ENCODE data around the gene EYA2. TPM values are rescaled to one million over a fixed set of nuclear protein-coding genes. Genes with fewer than 3 reads are reported as not detected.

The EYA2 gene, protein sequence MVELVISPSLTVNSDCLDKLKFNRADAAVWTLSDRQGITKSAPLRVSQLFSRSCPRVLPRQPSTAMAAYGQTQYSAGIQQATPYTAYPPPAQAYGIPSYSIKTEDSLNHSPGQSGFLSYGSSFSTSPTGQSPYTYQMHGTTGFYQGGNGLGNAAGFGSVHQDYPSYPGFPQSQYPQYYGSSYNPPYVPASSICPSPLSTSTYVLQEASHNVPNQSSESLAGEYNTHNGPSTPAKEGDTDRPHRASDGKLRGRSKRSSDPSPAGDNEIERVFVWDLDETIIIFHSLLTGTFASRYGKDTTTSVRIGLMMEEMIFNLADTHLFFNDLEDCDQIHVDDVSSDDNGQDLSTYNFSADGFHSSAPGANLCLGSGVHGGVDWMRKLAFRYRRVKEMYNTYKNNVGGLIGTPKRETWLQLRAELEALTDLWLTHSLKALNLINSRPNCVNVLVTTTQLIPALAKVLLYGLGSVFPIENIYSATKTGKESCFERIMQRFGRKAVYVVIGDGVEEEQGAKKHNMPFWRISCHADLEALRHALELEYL
- total RNA-seq: not detected in 2 replicates

DNA sequence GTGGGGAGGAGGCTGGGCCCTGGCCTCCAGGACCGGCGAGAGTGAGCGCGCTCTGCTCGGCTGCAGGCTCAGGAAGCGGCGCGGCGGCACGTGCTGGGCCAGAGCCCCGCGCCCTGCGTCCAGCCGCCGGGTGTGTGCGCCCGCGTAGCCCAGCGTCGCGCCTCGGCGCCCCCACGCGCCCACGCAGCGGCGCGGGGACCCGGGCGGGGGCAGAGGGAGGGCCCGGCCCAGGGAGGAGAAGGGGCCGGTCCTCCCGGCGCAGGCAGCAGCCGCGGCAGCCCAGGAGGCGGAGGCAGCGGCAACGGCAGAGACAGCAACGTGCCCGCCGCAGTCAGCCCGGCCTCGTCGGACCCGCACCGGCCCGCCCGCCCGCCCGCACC lies at the start of gene EYA2:
Gene EYA2 (plus strand): TSS at position 265 of the 380 bp plus-strand sequence. CDS start 95,168 bp downstream, outside the sequence.
- H3K27ac Mint-ChIP-seq: no peak within 1 kb of the TSS
- peaks cover 65% of the 10 kb centered on the region for H3K27me3 Mint-ChIP-seq (ENCODE audit: low read depth)
- H3K9me3 Mint-ChIP-seq: no peaks in the 10 kb centered on the region
- no peaks in the 10 kb centered on the region for H3K36me3 Mint-ChIP-seq (ENCODE audit: low read depth)
- intact Hi-C loops (cut with micrococcal nuclease): no loop called here
- no peak within 1 kb of the TSS for H3K4me3 Mint-ChIP-seq (ENCODE audit: low read depth)
- H3K4me1 Mint-ChIP-seq (ENCODE audit: low read depth): no peaks in the 10 kb centered on the region
- no peak for DNase-seq (ENCODE audit: low spot score)

DNA sequence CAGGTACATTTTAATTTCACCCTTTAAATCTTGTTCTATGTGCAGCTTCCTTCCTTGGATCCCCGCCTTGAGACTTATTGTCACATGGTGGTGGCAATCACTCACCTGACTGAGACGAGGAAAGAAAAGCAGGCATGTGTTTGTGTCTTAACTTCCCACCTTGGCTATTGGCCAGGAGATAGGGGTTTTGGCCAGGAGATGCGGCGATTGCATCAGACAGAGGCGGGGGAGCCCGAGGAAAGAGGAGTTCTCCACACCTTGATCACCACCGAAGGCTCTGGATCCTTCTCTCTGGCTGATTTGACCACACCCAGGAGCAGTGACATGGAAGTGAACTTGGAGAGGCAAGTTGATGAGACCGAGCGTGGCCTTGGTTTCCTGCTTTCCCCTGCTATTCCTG lies 49.7 kb upstream of the EYA2 start:
- no peak overlapping the region for H3K27ac Mint-ChIP-seq
- no peaks in the 10 kb centered on the region for H3K9me3 Mint-ChIP-seq

DNA sequence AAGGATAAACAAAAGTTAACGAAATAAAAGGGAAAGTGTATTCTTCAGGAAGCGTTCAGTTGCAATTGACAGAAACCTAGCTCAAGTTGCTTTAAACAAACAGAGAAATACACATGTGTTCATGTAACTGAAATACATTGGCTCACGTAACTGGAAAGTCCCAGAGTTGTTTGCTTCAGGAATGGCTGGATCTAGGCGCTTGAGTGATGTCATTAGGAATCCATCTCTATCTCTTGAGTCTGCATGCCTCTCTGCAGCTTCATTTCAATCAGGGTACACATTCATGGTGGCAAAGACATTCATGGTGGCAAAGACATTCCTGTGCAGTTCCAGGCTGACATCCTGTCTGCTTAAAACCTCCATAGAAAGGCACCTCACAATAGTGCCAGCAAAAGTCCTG lies 45.4 kb upstream of the EYA2 start:
- Mint-ChIP-seq H3K27ac (no peak overlapping the region), H3K36me3 (ENCODE audit: low read depth) (no peaks in the 10 kb centered on the region), H3K4me3 (ENCODE audit: low read depth) (no peak overlapping the region), H3K4me1 (ENCODE audit: low read depth) (no peaks in the 10 kb centered on the region), H3K27me3 (ENCODE audit: low read depth) (no peaks in the 10 kb centered on the region), H3K9me3 (no peaks in the 10 kb centered on the region)
- no peak for DNase-seq (ENCODE audit: low spot score)
- intact Hi-C loops (cut with micrococcal nuclease): no loop called here

More for the DNA sequence above, 49.7 kb upstream of the EYA2 start:
- Mint-ChIP-seq H3K36me3 (ENCODE audit: low read depth) (no peaks in the 10 kb centered on the region), H3K4me1 (ENCODE audit: low read depth) (no peaks in the 10 kb centered on the region), H3K4me3 (ENCODE audit: low read depth) (no peak overlapping the region), H3K27me3 (ENCODE audit: low read depth) (no peaks in the 10 kb centered on the region)
- no peak for DNase-seq (ENCODE audit: low spot score)
- intact Hi-C loops (cut with micrococcal nuclease): no loop called here

DNA sequence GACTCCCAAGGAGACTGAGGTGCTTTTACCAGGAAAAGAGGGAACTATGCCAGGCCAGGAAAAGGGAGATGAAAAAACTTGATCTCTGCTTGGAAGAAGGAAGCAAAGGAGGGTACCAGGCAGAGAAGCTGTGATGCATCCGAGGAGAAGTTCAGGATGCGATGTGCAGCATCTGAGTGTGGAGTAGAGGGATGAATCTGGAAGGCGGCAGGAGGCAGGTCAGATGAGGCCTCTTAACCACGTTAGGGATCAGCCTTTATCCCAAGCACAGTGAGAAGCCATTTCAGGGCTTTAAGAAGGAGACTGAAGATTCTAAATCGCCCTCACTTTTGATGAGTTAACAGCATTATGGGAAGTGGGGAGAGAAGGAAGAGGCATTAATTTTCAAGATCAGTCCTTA lies 44.9 kb upstream of the EYA2 start:
- intact Hi-C loops (cut with micrococcal nuclease): no loop called here
- no peak overlapping the region for H3K27ac Mint-ChIP-seq

DNA sequence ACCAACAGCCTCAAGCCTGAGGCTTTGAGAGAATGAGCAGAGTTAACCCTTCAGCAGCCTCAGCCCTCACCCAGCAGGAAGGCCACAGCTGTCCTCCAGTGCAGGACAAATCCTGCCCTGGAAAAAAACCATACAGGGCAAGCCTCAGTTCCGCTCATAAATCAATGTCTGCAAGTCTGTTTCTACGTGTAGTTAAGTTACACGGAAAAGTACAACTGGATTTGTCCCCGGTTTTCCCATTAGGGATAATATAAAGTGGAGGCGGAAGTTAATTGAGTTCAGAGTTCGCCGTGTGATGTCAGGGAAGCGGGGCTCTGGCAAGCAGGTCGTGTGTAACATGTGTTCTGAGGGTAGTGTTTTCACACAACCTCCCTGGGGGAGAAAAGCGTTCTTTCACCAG lies 44.2 kb upstream of the EYA2 start:
- no peak overlapping the region for H3K4me3 Mint-ChIP-seq (ENCODE audit: low read depth)
- intact Hi-C loops (cut with micrococcal nuclease): no loop called here
- H3K4me1 Mint-ChIP-seq (ENCODE audit: low read depth): no peaks in the 10 kb centered on the region
- H3K27ac Mint-ChIP-seq: no peak overlapping the region
- no peaks in the 10 kb centered on the region for H3K36me3 Mint-ChIP-seq (ENCODE audit: low read depth)
- no peak for DNase-seq (ENCODE audit: low spot score)
- no peaks in the 10 kb centered on the region for H3K27me3 Mint-ChIP-seq (ENCODE audit: low read depth)
- H3K9me3 Mint-ChIP-seq: no peaks in the 10 kb centered on the region

More for the DNA sequence above, 44.9 kb upstream of the EYA2 start:
- Mint-ChIP-seq H3K36me3 (ENCODE audit: low read depth) (no peaks in the 10 kb centered on the region), H3K4me1 (ENCODE audit: low read depth) (no peaks in the 10 kb centered on the region), H3K9me3 (no peaks in the 10 kb centered on the region), H3K27me3 (ENCODE audit: low read depth) (no peaks in the 10 kb centered on the region), H3K4me3 (ENCODE audit: low read depth) (no peak overlapping the region)
- no peak for DNase-seq (ENCODE audit: low spot score)

DNA sequence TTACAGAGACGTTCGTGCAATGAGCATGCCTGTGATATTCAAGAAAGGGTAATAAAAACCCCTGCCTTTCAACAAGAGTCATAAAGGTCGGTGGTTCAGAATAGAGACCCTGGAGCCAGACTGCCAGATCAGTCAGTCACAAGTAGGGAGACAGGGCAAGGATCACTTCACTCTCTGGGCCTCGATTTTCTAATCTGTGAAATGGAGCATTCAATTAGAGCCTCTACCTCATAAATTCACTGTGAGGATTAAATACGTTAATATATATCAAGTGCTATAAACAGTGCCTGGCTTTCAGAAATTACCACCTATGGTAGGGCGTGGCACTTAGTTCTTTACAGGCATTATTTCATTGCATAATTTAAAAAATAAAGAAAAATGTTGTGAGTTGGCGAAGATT lies 43.7 kb upstream of the EYA2 start:
- no peak for DNase-seq (ENCODE audit: low spot score)
- intact Hi-C loops (cut with micrococcal nuclease): no loop called here
- Mint-ChIP-seq H3K9me3 (no peaks in the 10 kb centered on the region), H3K27ac (no peak overlapping the region), H3K27me3 (ENCODE audit: low read depth) (no peaks in the 10 kb centered on the region), H3K36me3 (ENCODE audit: low read depth) (no peaks in the 10 kb centered on the region), H3K4me1 (ENCODE audit: low read depth) (no peaks in the 10 kb centered on the region), H3K4me3 (ENCODE audit: low read depth) (no peak overlapping the region)

DNA sequence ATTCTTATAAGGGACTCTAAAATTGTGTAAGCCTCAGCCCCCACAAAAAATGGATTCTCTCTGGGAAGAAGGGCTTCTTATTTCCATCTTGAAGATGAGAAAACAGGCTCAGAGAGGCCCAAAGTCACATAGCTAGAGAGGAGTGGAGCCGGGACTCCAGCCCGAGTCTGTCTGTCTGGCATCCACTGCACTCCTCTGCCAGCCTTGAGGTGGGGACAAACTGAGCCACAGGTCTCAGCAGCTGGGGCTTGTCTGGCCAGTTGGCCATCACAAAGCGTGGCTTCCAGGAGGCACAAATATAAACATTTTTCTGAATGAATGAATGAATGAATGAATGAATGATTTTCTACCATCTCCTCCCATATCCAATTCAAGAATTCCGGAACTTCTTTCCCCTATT lies 42.9 kb upstream of the EYA2 start:
- Mint-ChIP-seq H3K27me3 (ENCODE audit: low read depth) (no peaks in the 10 kb centered on the region), H3K9me3 (no peaks in the 10 kb centered on the region), H3K36me3 (ENCODE audit: low read depth) (no peaks in the 10 kb centered on the region), H3K4me3 (ENCODE audit: low read depth) (no peak overlapping the region), H3K27ac (no peak overlapping the region), H3K4me1 (ENCODE audit: low read depth) (no peaks in the 10 kb centered on the region)
- DNase-seq (ENCODE audit: low spot score): no peak
- intact Hi-C loops (cut with micrococcal nuclease): no loop called here

DNA sequence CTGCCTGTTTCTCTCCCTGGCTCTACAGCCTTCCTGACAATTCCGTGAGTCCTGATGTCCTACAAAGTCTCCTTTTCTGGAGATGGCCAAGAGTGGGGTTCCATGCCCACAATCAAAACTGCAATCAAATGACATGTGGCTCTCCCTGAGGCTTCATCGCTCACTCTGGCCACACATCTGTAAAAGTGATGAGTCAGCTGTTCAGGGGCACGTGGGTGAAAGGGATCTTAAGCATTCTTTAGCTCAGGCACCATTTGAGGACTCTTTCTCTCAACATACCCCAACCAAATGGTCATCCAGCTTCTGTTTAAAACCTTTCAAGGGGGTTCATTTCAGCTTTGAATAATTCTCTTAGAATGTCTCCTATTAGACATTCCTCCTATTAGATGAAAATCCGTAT lies 42.3 kb upstream of the EYA2 start:
- DNase-seq (ENCODE audit: low spot score): no peak
- Mint-ChIP-seq H3K9me3 (no peaks in the 10 kb centered on the region), H3K36me3 (ENCODE audit: low read depth) (no peaks in the 10 kb centered on the region), H3K4me3 (ENCODE audit: low read depth) (no peak overlapping the region), H3K4me1 (ENCODE audit: low read depth) (no peaks in the 10 kb centered on the region), H3K27me3 (ENCODE audit: low read depth) (no peaks in the 10 kb centered on the region), H3K27ac (no peak overlapping the region)
- intact Hi-C loops (cut with micrococcal nuclease): no loop called here

DNA sequence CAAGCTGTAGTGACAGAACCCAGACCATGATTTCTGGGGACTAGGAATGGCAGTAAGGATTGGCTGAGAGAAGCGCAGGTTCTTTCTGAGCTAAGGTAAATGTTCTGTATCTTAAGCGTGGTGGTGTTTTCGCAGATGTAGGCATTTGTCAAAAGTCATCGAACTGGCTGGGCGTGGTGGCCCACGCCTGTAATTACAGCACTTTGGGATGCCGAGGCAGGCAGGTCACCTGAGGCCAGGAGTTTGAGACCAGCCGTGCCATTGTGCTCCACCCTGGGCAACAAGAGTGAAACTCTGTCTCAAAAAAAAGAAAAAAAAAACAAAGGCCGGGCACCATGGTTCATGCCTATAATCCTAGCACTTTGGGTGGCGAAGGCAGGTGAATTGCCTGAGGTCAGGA lies 40.7 kb upstream of the EYA2 start:
- intact Hi-C loops (cut with micrococcal nuclease): no loop called here
- Mint-ChIP-seq H3K36me3 (ENCODE audit: low read depth) (no peaks in the 10 kb centered on the region), H3K27me3 (ENCODE audit: low read depth) (no peaks in the 10 kb centered on the region), H3K4me1 (ENCODE audit: low read depth) (no peaks in the 10 kb centered on the region), H3K9me3 (no peaks in the 10 kb centered on the region), H3K27ac (no peak overlapping the region), H3K4me3 (ENCODE audit: low read depth) (no peak overlapping the region)
- DNase-seq (ENCODE audit: low spot score): no peak

DNA sequence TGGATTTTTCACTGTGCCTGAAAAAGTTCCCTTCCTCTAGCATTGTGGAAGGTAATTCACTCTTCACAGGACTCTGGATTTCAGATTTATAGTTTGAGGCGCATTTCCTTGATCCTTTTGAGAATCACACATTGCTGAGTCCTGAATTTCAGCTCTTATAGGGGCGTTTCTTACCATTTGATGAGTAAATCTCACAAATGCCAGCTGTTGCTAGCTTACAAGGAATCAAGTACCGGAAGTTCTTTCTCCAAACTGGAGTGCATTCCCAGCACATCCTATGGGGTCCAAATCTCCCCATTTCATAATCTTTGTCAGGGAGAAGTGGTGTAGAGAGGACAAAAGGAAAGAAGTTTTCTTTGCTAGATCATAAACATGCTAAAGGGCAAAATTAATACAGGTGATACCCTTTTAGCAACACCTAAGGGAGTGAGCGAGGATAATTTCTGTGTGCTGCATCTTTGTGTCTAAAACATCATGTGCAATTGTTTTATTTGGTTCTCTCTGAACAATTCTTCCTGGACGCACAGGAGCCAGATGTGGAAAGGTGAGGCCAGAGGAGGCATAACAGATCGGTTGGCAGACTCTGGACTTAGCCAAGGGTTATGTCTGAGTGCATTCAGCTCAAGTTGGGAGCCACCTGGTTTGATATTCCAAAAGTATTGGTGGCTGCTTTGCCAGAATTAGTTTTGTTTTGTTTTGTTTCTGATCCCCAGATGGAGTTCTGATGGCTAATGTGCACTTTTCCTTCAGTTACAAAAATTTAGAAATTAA lies 37.4 kb upstream of the EYA2 start:
- peaks cover 14% of the 10 kb centered on the region for H3K27me3 Mint-ChIP-seq (ENCODE audit: low read depth)
- intact Hi-C loops (cut with micrococcal nuclease): no loop called here
- H3K36me3 Mint-ChIP-seq (ENCODE audit: low read depth): no peaks in the 10 kb centered on the region
- no peaks in the 10 kb centered on the region for H3K9me3 Mint-ChIP-seq
- H3K4me3 Mint-ChIP-seq (ENCODE audit: low read depth): no peak overlapping the region
- H3K27ac Mint-ChIP-seq: no peak overlapping the region
- no peak for DNase-seq (ENCODE audit: low spot score)
- no peaks in the 10 kb centered on the region for H3K4me1 Mint-ChIP-seq (ENCODE audit: low read depth)

DNA sequence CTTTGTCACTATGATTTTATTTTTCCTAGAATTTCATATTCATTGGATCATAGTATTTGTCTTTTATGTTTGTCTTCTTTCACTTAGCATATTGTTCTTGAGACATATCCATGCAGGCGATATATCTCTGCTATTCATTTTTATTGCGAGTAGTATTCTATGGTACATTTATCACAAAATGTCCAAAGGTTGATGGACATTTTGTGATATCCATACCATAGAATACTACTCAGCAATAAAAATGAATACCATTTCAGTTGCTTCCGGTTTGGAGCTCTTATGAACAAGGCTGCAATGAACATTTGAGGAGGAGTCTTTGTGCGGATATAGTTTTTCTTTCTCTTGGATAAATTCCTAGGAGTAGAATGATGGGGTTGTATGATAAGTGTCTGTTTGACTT lies 28.8 kb upstream of the EYA2 start:
- peaks cover 18% of the 10 kb centered on the region for H3K27me3 Mint-ChIP-seq (ENCODE audit: low read depth)
- H3K36me3 Mint-ChIP-seq (ENCODE audit: low read depth): no peaks in the 10 kb centered on the region
- DNase-seq (ENCODE audit: low spot score): no peak
- intact Hi-C loops (cut with micrococcal nuclease): no loop called here
- peaks cover 2% of the 10 kb centered on the region for H3K4me1 Mint-ChIP-seq (ENCODE audit: low read depth)
- peaks cover 7% of the 10 kb centered on the region for H3K9me3 Mint-ChIP-seq
- H3K4me3 Mint-ChIP-seq (ENCODE audit: low read depth): no peak overlapping the region
- H3K27ac Mint-ChIP-seq: no peak overlapping the region

DNA sequence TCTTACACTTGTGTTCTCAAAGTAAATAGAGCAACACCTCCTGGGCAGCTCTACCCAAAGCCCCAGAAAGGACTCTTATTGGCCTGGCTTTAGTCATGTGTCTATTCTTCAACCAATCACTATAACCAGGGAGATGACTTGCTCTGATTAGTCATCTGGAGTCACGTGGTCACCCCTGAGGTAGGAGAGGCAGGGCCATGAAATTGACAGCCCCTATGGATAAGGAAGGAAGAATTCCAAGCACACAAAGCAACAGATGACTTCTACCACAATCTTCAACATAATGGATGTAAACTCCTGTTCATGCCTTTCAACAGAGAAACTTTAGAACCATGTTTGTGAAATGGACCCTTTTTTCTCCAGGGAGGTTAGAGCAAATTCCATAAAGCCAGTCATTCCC lies 24.6 kb upstream of the EYA2 start:
- DNase-seq (ENCODE audit: low spot score): no peak
- H3K27me3 Mint-ChIP-seq (ENCODE audit: low read depth): peaks cover 10% of the 10 kb centered on the region
- H3K36me3 Mint-ChIP-seq (ENCODE audit: low read depth): no peaks in the 10 kb centered on the region
- peaks cover 5% of the 10 kb centered on the region for H3K4me1 Mint-ChIP-seq (ENCODE audit: low read depth)
- H3K27ac Mint-ChIP-seq: no peak overlapping the region
- H3K9me3 Mint-ChIP-seq: peaks cover 7% of the 10 kb centered on the region
- intact Hi-C loops (cut with micrococcal nuclease): no loop called here
- no peak overlapping the region for H3K4me3 Mint-ChIP-seq (ENCODE audit: low read depth)
